ENCODE results near the gene KMT2C.

- TF ChIP-seq CTCF (IDR thresholded peaks at IDR 0.05; ENCODE audit: poor library complexity) (no peak), EZH2 (IDR thresholded peaks at IDR 0.05; ENCODE audit: borderline replicate concordance) (no peak)
Measured at GRCh38 chr7:152419473-152420429, 16.1 kb downstream of the KMT2C start.
